DND-41 (cell line): ENCODE results near the gene TEDC2.
"Not testable (repeated sequence)": the region's sequence is repeated elsewhere in the genome, so short reads cannot be mapped to it uniquely, and the experiment has no call there.

Experiments used
- CTCF ChIP-seq: IDR thresholded peaks from 2 replicates; pipeline ENCODE4 v1.5.1; 2012; ENCODE audit warnings: borderline replicate concordance, low read length, moderate library complexity, mild to moderate bottlenecking; ENCODE audit not compliant: poor library complexity, severe bottlenecking; ENCODE audit errors: extremely low read depth
- EZH2 ChIP-seq: IDR thresholded peaks from 3 replicates; pipeline ENCODE4 v1.6.1; 2012; ENCODE audit warnings: borderline replicate concordance, low read depth, mild to moderate bottlenecking, moderate library complexity, low read length, inconsistent platforms; ENCODE audit not compliant: severe bottlenecking

- not testable (repeated sequence) for TF ChIP-seq CTCF, EZH2
Observed at GRCh38 chr16:2435236-2435635, 24.7 kb upstream of the TEDC2 start.
